ENCODE results near the gene RARRES2.
"Not testable (repeated sequence)": the region's sequence is repeated elsewhere in the genome, so short reads cannot be mapped to it uniquely, and the experiment has no call there.

DNA sequence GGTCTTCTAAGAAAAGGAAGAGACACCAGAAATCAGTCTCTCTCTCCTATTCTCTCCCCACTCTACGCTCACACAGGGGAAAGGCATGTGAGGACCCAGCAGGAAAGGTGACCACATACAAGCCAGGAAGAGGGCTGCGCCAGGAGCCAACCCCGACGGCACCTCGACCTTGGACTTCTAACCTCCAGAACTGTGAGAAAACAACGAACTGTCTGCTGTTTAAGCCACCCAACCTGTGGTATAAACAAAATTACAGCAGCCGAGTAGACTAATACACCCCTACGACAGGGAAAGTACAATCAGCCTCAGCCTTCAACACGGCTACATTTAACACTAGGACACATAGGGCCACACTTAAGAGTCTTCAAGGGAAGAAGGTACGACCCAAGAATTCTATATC is 44.6 kb downstream of the RARRES2 start:
- TF ChIP-seq EZH2 (IDR thresholded peaks at IDR 0.05; ENCODE audit: insufficient read depth, poor library complexity, severe bottlenecking); EZH2phosphoT487 (IDR thresholded peaks at IDR 0.05; ENCODE audit: insufficient read depth, low read depth): not testable (repeated sequence)

Measured in GM23248 (cell line).